Transverse colon (tissue), 4 donors: ENCODE results near the gene NYNRIN.
A peak's percentile ranks its signal among the peaks of the same experiment; 100 is the strongest.

Source experiments
- POLR2A ChIP-seq: fragments of 450-650 bp; IDR thresholded peaks from one replicate; pipeline ENCODE4 v1.6.1; 2016; ENCODE audit warnings: antibody characterized with exemption, mild to moderate bottlenecking, moderate library complexity
- POLR2AphosphoS5 ChIP-seq, 3 donors: sonication (generic); formaldehyde crosslinking; IDR thresholded peaks; one replicate each; pipeline ENCODE4 v1.6.1; 2016; ENCODE audit warnings: antibody characterized with exemption in 3 of 3
- TF ChIP-seq, protein P1 (sequence below), 5 experiments: fragments of 200-600 bp in 3 of 5; fragments of 450-650 bp in 2 of 5; sonication (generic) in 3 of 5; IDR thresholded peaks; 1 replicate in 2 of 5; 2 replicates in 3 of 5; pipeline ENCODE4 v1.5.1; 2016 to 2017; ENCODE audit warnings: antibody characterized with exemption in 5 of 5, inconsistent platforms in 3 of 5, mild to moderate bottlenecking in 2 of 5, moderate library complexity in 1 of 5

DNA sequence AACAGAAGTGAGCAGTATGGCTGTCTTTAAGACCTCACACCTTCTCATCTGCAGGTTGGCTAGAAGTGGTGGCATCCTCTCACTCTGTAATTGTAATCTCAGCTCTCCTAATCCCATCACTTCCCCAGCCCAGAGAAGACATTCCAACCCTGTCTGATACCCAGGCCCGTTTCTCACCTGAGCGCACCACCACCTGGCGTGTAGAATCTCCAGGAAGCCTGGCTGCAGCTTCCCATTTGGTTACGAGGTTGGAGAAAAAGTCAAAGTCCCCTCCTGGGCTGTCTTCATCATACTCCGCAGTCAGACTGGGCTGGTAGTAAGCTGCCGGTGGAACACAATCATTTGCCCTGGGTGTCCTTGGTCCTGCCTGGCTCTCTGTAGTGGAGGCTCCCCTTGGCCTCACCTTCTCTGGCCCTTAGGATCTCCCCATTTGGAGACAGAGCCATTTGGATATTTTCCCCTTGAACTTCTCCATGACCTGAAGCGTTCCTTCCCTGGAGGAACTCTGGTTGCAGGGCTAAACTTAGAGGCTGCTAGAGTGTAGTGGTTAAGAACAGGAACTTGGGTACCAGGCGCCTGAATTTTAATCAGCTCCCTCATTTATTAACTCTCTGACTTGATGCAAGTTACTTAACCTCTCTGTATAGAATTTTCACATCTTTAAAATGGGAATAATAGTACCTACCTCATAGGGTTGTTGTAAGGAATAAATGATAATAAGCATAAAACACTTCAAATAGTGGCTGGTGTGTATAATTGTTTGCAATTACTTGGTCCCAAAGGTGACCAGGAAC is 42.0 kb downstream of the NYNRIN start:
- TF ChIP-seq, protein P1, sequence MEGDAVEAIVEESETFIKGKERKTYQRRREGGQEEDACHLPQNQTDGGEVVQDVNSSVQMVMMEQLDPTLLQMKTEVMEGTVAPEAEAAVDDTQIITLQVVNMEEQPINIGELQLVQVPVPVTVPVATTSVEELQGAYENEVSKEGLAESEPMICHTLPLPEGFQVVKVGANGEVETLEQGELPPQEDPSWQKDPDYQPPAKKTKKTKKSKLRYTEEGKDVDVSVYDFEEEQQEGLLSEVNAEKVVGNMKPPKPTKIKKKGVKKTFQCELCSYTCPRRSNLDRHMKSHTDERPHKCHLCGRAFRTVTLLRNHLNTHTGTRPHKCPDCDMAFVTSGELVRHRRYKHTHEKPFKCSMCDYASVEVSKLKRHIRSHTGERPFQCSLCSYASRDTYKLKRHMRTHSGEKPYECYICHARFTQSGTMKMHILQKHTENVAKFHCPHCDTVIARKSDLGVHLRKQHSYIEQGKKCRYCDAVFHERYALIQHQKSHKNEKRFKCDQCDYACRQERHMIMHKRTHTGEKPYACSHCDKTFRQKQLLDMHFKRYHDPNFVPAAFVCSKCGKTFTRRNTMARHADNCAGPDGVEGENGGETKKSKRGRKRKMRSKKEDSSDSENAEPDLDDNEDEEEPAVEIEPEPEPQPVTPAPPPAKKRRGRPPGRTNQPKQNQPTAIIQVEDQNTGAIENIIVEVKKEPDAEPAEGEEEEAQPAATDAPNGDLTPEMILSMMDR (IDR thresholded peaks at IDR 0.05), result no peak
- no peak for TF ChIP-seq POLR2A
- peak in 1 of 3 donors; percentile 8 for TF ChIP-seq POLR2AphosphoS5 (IDR thresholded peaks at IDR 0.05)
